COR-L47 (cell line): Measurements from ENCODE around the gene CDKN2C.
A peak's percentile ranks its signal among the peaks of the same experiment; 100 is the strongest.
"Not testable (repeated sequence)": the region's sequence is repeated elsewhere in the genome, so short reads cannot be mapped to it uniquely, and the experiment has no call there.

Experiments used
- DNase-seq: peaks from one replicate; lab custom pipeline; 2025; lab: John Stamatoyannopoulos, UW

CDKN2C gene

GRCh38 chr1:50980505-50980904 lies 10.5 kb downstream of the CDKN2C start:
- no peak for DNase-seq

- DNase-seq = no peak
Observed at GRCh38 chr1:50981741-50982140, 11.7 kb downstream of the CDKN2C start.

GRCh38 chr1:50982611-50983010 lies 12.6 kb downstream of the CDKN2C start:
- no peak for DNase-seq

- peak; percentile 47 for DNase-seq
Observed at GRCh38 chr1:50983219-50983802, 13.3 kb downstream of the CDKN2C start.

- no peak for DNase-seq
Observed at GRCh38 chr1:50985094-50985493, 15.0 kb downstream of the CDKN2C start.

- DNase-seq = no peak
Observed at GRCh38 chr1:50986653-50987052, 16.6 kb downstream of the CDKN2C start.

- DNase-seq = no peak
Observed at GRCh38 chr1:50989694-50990093, 19.6 kb downstream of the CDKN2C start.

- no peak for DNase-seq
Observed at GRCh38 chr1:50992532-50993318, 22.7 kb downstream of the CDKN2C start.

- DNase-seq = no peak
Observed at GRCh38 chr1:50993645-50994044, 23.6 kb downstream of the CDKN2C start.

- no peak for DNase-seq
Observed at GRCh38 chr1:50994997-50995396, 25.0 kb downstream of the CDKN2C start.

GRCh38 chr1:50995651-50996050 lies 25.6 kb downstream of the CDKN2C start:
- no peak for DNase-seq

GRCh38 chr1:50996083-50996482 lies 26.0 kb downstream of the CDKN2C start:
- no peak for DNase-seq

- not testable (repeated sequence) for DNase-seq
Observed at GRCh38 chr1:50999375-50999774, 29.3 kb downstream of the CDKN2C start.

- no peak for DNase-seq
Observed at GRCh38 chr1:51000160-51000559, 30.1 kb downstream of the CDKN2C start.

GRCh38 chr1:51000651-51001050 lies 30.6 kb downstream of the CDKN2C start:
- no peak for DNase-seq

- DNase-seq = no peak
Observed at GRCh38 chr1:51002516-51002915, 32.5 kb downstream of the CDKN2C start.

GRCh38 chr1:51005549-51005948 lies 35.5 kb downstream of the CDKN2C start:
- DNase-seq = not testable (repeated sequence)

GRCh38 chr1:51009381-51009780 lies 39.3 kb downstream of the CDKN2C start:
- DNase-seq = no peak

GRCh38 chr1:51014878-51015277 lies 44.8 kb downstream of the CDKN2C start:
- no peak for DNase-seq

GRCh38 chr1:51019811-51020210 lies 49.8 kb downstream of the CDKN2C start:
- no peak for DNase-seq
